Measurements from ENCODE around the gene FOLR3. TPM values are rescaled to one million over a fixed set of nuclear protein-coding genes. Genes with fewer than 3 reads are reported as not detected.

Gene FOLR3
- total and polyA plus RNA-seq, 9 of the 15 experiments (the other 6 are each of a cell fraction or from before 2014, with no cell fraction given), result not detected

- TF ChIP-seq FOXP4 (CRISPR knock-in tag; IDR thresholded peaks at IDR 0.05; ENCODE audit: borderline replicate concordance), result no peak
- TF ChIP-seq ZNF699 (CRISPR knock-in tag; IDR thresholded peaks at IDR 0.05; ENCODE audit: insufficient replicate concordance), result no peak
- peak; percentile 29 for TF ChIP-seq ZFP36 (IDR thresholded peaks at IDR 0.05; ENCODE audit: low read depth, low read length, partially characterized antibody)
- TF ChIP-seq ZNF232 (CRISPR knock-in tag; IDR thresholded peaks at IDR 0.05), result no peak
- TF ChIP-seq ZNF445 (CRISPR knock-in tag; IDR thresholded peaks at IDR 0.05; ENCODE audit: low read depth), result no peak
- 0 out of 2 replicates have a peak, but pooled peaks have one; percentile 12 for TF ChIP-seq NCOA1 (IDR thresholded peaks at IDR 0.05; ENCODE audit: low read depth)
- TF ChIP-seq ARID1B (IDR thresholded peaks at IDR 0.05), result 0 out of 2 replicates have a peak, but pooled peaks have one; percentile 32
- TF ChIP-seq ERF (CRISPR knock-in tag; IDR thresholded peaks at IDR 0.05), result peak; percentile 4; the same call in 1 of the 2 replicates
- no peak; the same call in 1 of the 2 replicates for TF ChIP-seq ZNF384 (IDR thresholded peaks at IDR 0.05; ENCODE audit: low read depth, low read length)
- TF ChIP-seq ZFP91 (CRISPR knock-in tag; IDR thresholded peaks at IDR 0.05), result no peak
- no peak for TF ChIP-seq SMAD3 (CRISPR knock-in tag; conservative IDR thresholded peaks at IDR 0.05)
- TF ChIP-seq RAD21 (CRISPR knock-in tag; conservative IDR thresholded peaks at IDR 0.05 in 1 of 2, IDR thresholded peaks at IDR 0.05 in 1 of 2), result 0 out of 4 replicates have a peak, but pooled peaks of 1 of the 2 experiments have one; percentile 7
- no peak for TF ChIP-seq ATF2 (CRISPR knock-in tag; IDR thresholded peaks at IDR 0.05)
Measured at GRCh38 chr11:72112143-72112977, 23.2 kb upstream of the FOLR3 start, which contains the start of gene ANAPC15 (continued).
